Upper lobe of left lung (tissue), 4 donors: Measurements from ENCODE around the gene ACE2.

ENCODE experiments used
- EP300 ChIP-seq, 4 donors: sonication (generic); formaldehyde crosslinking; IDR thresholded peaks; one replicate each; pipeline ENCODE4 v1.5.1; 2017; ENCODE audit warnings: antibody characterized with exemption in 4 of 4, control low read depth in 2 of 4
- POLR2A ChIP-seq, 4 donors: fragments of 450-650 bp; IDR thresholded peaks; one replicate each; pipeline ENCODE4 v1.5.1; 2016 to 2017; ENCODE audit warnings: antibody characterized with exemption in 4 of 4, mild to moderate bottlenecking in 2 of 4
- POLR2AphosphoS5 ChIP-seq, 2 donors: sonication (generic); formaldehyde crosslinking; IDR thresholded peaks; one replicate each; pipeline ENCODE4 v1.5.1; 2017; ENCODE audit warnings: antibody characterized with exemption in 2 of 2
- TF ChIP-seq, protein P1 (sequence below), 6 experiments: fragments of 450-650 bp in 4 of 6; fragments of 200-600 bp in 2 of 6; sonication (generic) in 2 of 6; IDR thresholded peaks; one replicate each; pipeline ENCODE4 v1.5.1; 2016 to 2019; ENCODE audit warnings: antibody characterized with exemption in 6 of 6

DNA sequence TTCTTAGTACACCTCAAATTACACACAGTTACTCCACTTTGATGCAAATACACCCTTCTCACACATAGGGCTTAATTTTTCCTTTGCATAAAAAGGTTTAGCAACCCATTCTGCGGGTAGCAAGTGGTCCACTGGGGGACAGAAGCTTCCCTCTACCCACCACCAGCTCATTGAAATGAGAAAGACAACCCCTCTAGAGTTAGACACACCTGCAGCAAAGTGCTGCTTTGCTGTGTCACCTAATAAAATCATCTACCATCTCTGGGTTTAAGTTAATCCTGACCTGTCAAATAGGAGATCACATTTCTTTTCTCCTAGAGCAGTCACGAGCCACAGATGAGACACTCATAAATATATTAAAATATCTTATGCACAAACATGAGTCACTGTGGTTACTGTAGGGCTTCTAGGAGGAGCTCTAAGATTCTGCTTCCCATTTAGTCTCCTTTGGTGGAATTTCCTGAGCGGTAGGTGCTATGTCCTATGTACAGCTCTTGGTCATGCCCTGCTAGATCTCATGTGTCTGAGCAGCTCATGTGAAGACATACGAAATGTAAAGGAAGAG, 88.3 kb downstream of the ACE2 start:
- TF ChIP-seq, protein P1, sequence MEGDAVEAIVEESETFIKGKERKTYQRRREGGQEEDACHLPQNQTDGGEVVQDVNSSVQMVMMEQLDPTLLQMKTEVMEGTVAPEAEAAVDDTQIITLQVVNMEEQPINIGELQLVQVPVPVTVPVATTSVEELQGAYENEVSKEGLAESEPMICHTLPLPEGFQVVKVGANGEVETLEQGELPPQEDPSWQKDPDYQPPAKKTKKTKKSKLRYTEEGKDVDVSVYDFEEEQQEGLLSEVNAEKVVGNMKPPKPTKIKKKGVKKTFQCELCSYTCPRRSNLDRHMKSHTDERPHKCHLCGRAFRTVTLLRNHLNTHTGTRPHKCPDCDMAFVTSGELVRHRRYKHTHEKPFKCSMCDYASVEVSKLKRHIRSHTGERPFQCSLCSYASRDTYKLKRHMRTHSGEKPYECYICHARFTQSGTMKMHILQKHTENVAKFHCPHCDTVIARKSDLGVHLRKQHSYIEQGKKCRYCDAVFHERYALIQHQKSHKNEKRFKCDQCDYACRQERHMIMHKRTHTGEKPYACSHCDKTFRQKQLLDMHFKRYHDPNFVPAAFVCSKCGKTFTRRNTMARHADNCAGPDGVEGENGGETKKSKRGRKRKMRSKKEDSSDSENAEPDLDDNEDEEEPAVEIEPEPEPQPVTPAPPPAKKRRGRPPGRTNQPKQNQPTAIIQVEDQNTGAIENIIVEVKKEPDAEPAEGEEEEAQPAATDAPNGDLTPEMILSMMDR (IDR thresholded peaks at IDR 0.05) = no peak
- TF ChIP-seq POLR2A (IDR thresholded peaks at IDR 0.05) (no peak), POLR2AphosphoS5 (IDR thresholded peaks at IDR 0.05) (no peak), EP300 (IDR thresholded peaks at IDR 0.05) (no peak)
